OCI-LY3 (cell line): ENCODE measurements around the gene MRAS.

Source experiments
- EZH2phosphoT487 ChIP-seq: fragments of 200-600 bp; shearing (Covaris generic); IDR thresholded peaks from 2 replicates; pipeline ENCODE4 v1.6.1; 2018; ENCODE audit warnings: antibody characterized with exemption, mixed run types, low read depth
- TF ChIP-seq, protein P1 (sequence below): fragments of 200-600, 300-600 bp; sonication (generic); IDR thresholded peaks from 2 replicates; pipeline ENCODE4 v1.5.1; 2014; ENCODE audit warnings: antibody characterized with exemption, low read length, low read depth

DNA sequence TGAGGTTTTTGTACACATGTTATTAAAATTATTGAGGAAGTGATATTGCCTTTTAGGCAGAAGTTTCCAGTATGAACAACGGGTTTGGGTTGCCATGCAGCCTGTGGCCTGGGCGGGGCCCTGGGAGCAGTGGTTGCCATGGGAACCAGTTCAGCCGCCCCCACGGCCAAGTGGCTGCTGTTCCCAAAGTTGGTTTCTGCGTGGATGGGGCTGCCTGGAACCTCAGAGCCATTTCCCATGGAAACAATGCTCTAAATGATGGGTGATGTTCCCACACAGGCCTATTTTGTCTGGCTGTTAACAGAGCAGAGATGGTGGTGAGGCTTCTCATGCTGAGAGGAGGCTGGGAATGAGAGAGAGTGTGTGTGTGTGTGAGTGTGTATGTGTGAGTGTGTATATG, 19.5 kb downstream of the MRAS start:
- TF ChIP-seq, protein P1, sequence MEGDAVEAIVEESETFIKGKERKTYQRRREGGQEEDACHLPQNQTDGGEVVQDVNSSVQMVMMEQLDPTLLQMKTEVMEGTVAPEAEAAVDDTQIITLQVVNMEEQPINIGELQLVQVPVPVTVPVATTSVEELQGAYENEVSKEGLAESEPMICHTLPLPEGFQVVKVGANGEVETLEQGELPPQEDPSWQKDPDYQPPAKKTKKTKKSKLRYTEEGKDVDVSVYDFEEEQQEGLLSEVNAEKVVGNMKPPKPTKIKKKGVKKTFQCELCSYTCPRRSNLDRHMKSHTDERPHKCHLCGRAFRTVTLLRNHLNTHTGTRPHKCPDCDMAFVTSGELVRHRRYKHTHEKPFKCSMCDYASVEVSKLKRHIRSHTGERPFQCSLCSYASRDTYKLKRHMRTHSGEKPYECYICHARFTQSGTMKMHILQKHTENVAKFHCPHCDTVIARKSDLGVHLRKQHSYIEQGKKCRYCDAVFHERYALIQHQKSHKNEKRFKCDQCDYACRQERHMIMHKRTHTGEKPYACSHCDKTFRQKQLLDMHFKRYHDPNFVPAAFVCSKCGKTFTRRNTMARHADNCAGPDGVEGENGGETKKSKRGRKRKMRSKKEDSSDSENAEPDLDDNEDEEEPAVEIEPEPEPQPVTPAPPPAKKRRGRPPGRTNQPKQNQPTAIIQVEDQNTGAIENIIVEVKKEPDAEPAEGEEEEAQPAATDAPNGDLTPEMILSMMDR: no peak
- no peak for TF ChIP-seq EZH2phosphoT487
